ENCODE data around the gene HEPACAM2. TPM values are rescaled to one million over a fixed set of nuclear protein-coding genes. Genes with fewer than 3 reads are reported as not detected.

Gene HEPACAM2
- not detected in 2 replicates for total RNA-seq

DNA sequence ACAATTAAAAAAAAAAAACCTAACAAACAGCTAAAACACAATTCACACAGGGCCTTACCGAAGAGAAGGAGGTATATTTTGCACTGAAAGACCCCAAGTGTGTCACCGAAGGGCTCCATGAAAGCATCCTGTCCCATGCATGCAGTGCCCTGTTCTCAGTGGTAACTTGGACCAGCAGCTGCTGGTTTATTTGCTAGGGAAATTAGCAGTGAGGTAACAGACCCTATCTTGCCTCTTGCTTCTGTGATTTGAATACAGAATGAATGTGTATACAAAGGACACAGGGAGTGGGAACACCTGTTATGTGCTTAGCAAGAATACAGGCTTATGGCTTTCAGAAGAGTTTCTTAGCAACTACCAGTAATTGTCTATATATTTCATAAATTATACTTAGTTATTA lies at the start of gene HEPACAM2:
TSS of gene HEPACAM2 (minus strand) at position 160 of the 400 bp plus-strand sequence.
- intact Hi-C loops (cut with micrococcal nuclease): no loop called here
- H3K4me3 Mint-ChIP-seq: no peak within 1 kb of the TSS
- no peaks in the 10 kb centered on the region for H3K36me3 Mint-ChIP-seq (ENCODE audit: low read depth)
- no peak within 1 kb of the TSS for H3K27ac Mint-ChIP-seq
- peaks cover 2% of the 10 kb centered on the region for H3K27me3 Mint-ChIP-seq
- TF ChIP-seq, protein P1, sequence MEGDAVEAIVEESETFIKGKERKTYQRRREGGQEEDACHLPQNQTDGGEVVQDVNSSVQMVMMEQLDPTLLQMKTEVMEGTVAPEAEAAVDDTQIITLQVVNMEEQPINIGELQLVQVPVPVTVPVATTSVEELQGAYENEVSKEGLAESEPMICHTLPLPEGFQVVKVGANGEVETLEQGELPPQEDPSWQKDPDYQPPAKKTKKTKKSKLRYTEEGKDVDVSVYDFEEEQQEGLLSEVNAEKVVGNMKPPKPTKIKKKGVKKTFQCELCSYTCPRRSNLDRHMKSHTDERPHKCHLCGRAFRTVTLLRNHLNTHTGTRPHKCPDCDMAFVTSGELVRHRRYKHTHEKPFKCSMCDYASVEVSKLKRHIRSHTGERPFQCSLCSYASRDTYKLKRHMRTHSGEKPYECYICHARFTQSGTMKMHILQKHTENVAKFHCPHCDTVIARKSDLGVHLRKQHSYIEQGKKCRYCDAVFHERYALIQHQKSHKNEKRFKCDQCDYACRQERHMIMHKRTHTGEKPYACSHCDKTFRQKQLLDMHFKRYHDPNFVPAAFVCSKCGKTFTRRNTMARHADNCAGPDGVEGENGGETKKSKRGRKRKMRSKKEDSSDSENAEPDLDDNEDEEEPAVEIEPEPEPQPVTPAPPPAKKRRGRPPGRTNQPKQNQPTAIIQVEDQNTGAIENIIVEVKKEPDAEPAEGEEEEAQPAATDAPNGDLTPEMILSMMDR (IDR thresholded peaks at IDR 0.05): no peak
- DNase-seq (no peak), ATAC-seq (ENCODE audit: low read depth) (no peak)
- CTCF ChIA-PET: interaction anchor here (1.4 kb wide), 1 partner anchor 41 kb away, joined by 3 read pairs; no protein-coding TSS in a partner anchor
- H3K4me1 Mint-ChIP-seq: peaks cover 10% of the 10 kb centered on the region
- POLR2A ChIA-PET: interaction anchor here (0.6 kb wide), 2 partner anchors 9 to 79 kb away, joined by 3 to 4 read pairs; no protein-coding TSS in a partner anchor
- no peaks in the 10 kb centered on the region for H3K9me3 Mint-ChIP-seq

GRCh38 chr7:93265220-93265619 lies 39.0 kb upstream of the HEPACAM2 start:
- Mint-ChIP-seq H3K36me3 (ENCODE audit: low read depth) (peaks cover 65% of the 10 kb centered on the region), H3K27ac (no peak overlapping the region), H3K4me1 (peaks cover under 1% of the 10 kb centered on the region), H3K9me3 (no peaks in the 10 kb centered on the region), H3K4me3 (no peak overlapping the region), H3K27me3 (no peaks in the 10 kb centered on the region)
- intact Hi-C loops (cut with micrococcal nuclease): no loop called here
- TF ChIP-seq, protein P1 (IDR thresholded peaks at IDR 0.05): no peak
- POLR2A ChIA-PET: no interaction called here
- DNase-seq (no peak), ATAC-seq (ENCODE audit: low read depth) (no peak)
- CTCF ChIA-PET: interaction anchor here (1.6 kb wide), 1 partner anchor 19 kb away, joined by 5 read pairs; no protein-coding TSS in a partner anchor

- no peak overlapping the region for H3K4me3 Mint-ChIP-seq
- TF ChIP-seq, protein P1 (IDR thresholded peaks at IDR 0.05): no peak
- no peak for DNase-seq
- intact Hi-C loops (cut with micrococcal nuclease): no loop called here
- no peak for ATAC-seq (ENCODE audit: low read depth)
- CTCF ChIA-PET: no interaction called here
- H3K27ac Mint-ChIP-seq: no peak overlapping the region
- H3K27me3 Mint-ChIP-seq: no peaks in the 10 kb centered on the region
- H3K9me3 Mint-ChIP-seq: no peaks in the 10 kb centered on the region
- POLR2A ChIA-PET: no interaction called here
- H3K36me3 Mint-ChIP-seq (ENCODE audit: low read depth): peaks cover 58% of the 10 kb centered on the region
- no peaks in the 10 kb centered on the region for H3K4me1 Mint-ChIP-seq
Observed at GRCh38 chr7:93262535-93262934, 36.3 kb upstream of the HEPACAM2 start.

GRCh38 chr7:93258661-93259060 lies 32.4 kb upstream of the HEPACAM2 start:
- no peak overlapping the region for H3K27ac Mint-ChIP-seq
- TF ChIP-seq, protein P1 (IDR thresholded peaks at IDR 0.05): no peak
- H3K36me3 Mint-ChIP-seq (ENCODE audit: low read depth): peaks cover 60% of the 10 kb centered on the region
- ATAC-seq (ENCODE audit: low read depth) (no peak), DNase-seq (no peak)
- ChIA-PET CTCF (no interaction called here), POLR2A (no interaction called here)
- H3K27me3 Mint-ChIP-seq: no peaks in the 10 kb centered on the region
- H3K9me3 Mint-ChIP-seq: no peaks in the 10 kb centered on the region
- H3K4me3 Mint-ChIP-seq: no peak overlapping the region
- intact Hi-C loops (cut with micrococcal nuclease): no loop called here
- no peaks in the 10 kb centered on the region for H3K4me1 Mint-ChIP-seq

DNA sequence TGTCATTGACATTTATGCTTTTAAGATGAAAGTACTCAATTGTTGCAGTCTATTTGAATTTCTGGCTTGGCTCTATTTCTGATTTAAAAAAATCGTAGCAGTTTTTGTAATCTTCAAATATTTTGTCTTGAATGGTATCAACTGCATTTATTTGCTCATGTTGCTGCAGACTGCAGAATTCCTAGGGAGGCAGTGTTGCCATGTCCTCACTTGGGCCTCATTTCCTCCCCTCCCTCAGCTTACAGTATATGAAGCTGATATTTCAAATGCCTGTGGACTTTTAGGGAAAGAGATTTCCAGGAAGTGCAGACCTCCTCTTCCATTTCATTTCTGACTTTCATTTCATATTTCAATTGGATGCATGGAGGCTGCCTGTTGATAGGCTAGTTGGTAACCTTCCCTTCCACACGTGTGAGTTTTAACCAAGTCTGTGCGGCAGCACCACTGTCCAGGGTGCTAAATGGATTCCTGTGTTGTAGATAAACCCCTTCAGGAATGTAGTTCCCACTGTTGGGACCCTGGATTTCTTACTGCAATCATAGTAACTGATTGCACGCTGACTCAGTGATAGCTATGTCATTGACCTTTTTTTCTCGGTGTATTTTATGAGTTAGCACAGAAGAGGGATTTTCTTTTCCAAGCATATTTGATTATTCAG lies 23.4 kb upstream of the HEPACAM2 start:
- ATAC-seq (ENCODE audit: low read depth): no peak
- POLR2A ChIA-PET: no interaction called here
- DNase-seq: no peak
- Mint-ChIP-seq H3K27me3 (no peaks in the 10 kb centered on the region), H3K27ac (no peak overlapping the region), H3K9me3 (no peaks in the 10 kb centered on the region), H3K4me3 (no peak overlapping the region), H3K36me3 (ENCODE audit: low read depth) (peaks cover 24% of the 10 kb centered on the region), H3K4me1 (peaks cover 2% of the 10 kb centered on the region)
- intact Hi-C loops (cut with micrococcal nuclease): loop anchor here (5.0 to 10.0 kb wide), 2 partner anchors 465 to 653 kb away; no protein-coding TSS in a partner anchor
- CTCF ChIA-PET: no interaction called here
- TF ChIP-seq, protein P1 (IDR thresholded peaks at IDR 0.05): no peak
